ENCODE measurements around the gene TFAP2A.

- TF ChIP-seq FOXA1 (IDR thresholded peaks at IDR 0.05) (no peak), FOXK2 (IDR thresholded peaks at IDR 0.05) (no peak), HDGF (IDR thresholded peaks at IDR 0.05; ENCODE audit: borderline replicate concordance) (no peak), NFRKB (IDR thresholded peaks at IDR 0.05) (no peak), L3MBTL2 (conservative IDR thresholded peaks at IDR 0.05) (no peak), FOXM1 (IDR thresholded peaks at IDR 0.05; ENCODE audit: borderline replicate concordance) (no peak), BHLHE40 (IDR thresholded peaks at IDR 0.05; ENCODE audit: borderline replicate concordance) (no peak), LEF1 (IDR thresholded peaks at IDR 0.05; ENCODE audit: borderline replicate concordance) (no peak), CTBP1 (IDR thresholded peaks at IDR 0.05; ENCODE audit: borderline replicate concordance) (no peak)
These were observed 33.1 kb downstream of the TFAP2A start for GRCh38 chr6:10381830-10382208.
